K562 (cell line): ENCODE measurements around the gene SCRG1.

Source experiments
- CTBP1 ChIP-seq: fragments of 450-650 bp; IDR thresholded peaks from 2 replicates; pipeline ENCODE4 v1.6.1; 2016; ENCODE audit warnings: borderline replicate concordance
- HINFP ChIP-seq: fragments of 450-650 bp; conservative IDR thresholded peaks from 2 replicates; pipeline ENCODE4 v1.6.1; 2016; ENCODE audit warnings: missing genetic modification characterization, low read depth, mild to moderate bottlenecking, control low read depth, missing compliant biosample characterization
- HNRNPLL ChIP-seq: fragments of 200-400 bp; formaldehyde crosslinking; IDR thresholded peaks from 2 replicates; pipeline ENCODE4 v1.6.1; 2017; ENCODE audit warnings: low read length, low read depth, mild to moderate bottlenecking; ENCODE audit not compliant: poor library complexity, severe bottlenecking
- MBD2 ChIP-seq: sonication (generic); IDR thresholded peaks from 2 replicates; pipeline ENCODE4 v1.6.1; 2016; ENCODE audit warnings: low read depth, borderline replicate concordance
- NFIC ChIP-seq: fragments of 450-650 bp; IDR thresholded peaks from 2 replicates; pipeline ENCODE4 v1.6.1; 2017; ENCODE audit warnings: mild to moderate bottlenecking, inconsistent platforms
- NR4A1 ChIP-seq, 2 experiments: fragments of 250-450 bp in 1 of 2; fragments of 450-650 bp in 1 of 2; sonication (Bioruptor Pico) in 1 of 2; IDR thresholded peaks; 2 replicates each; pipeline versions ENCODE4 v1.4.0 to v1.6.1; 2016 to 2020; ENCODE audit warnings: mild to moderate bottlenecking in 2 of 2, missing compliant biosample characterization in 1 of 2, missing genetic modification characterization in 1 of 2, moderate library complexity in 1 of 2
- OTX1 ChIP-seq: fragments of 450-650 bp; formaldehyde crosslinking; IDR thresholded peaks from 2 replicates; pipeline ENCODE4 v1.4.0; 2022; ENCODE audit warnings: mild to moderate bottlenecking
- POLR2AphosphoS5 ChIP-seq: IDR thresholded peaks from 2 replicates; pipeline ENCODE4 v1.6.1; 2011; ENCODE audit warnings: mild to moderate bottlenecking, low read depth, low read length, moderate library complexity; ENCODE audit not compliant: control insufficient read depth, insufficient read depth
- POLR3A ChIP-seq: IDR thresholded peaks from 2 replicates; pipeline ENCODE4 v1.6.1; 2011; ENCODE audit warnings: borderline replicate concordance, mild to moderate bottlenecking, moderate library complexity; ENCODE audit not compliant: insufficient read length, insufficient read depth; ENCODE audit errors: extremely low read depth
- RFX1 ChIP-seq: fragments of 450-650 bp; IDR thresholded peaks from 2 replicates; pipeline ENCODE4 v1.6.1; 2016; ENCODE audit warnings: mild to moderate bottlenecking, moderate library complexity
- STAG1 ChIP-seq: sonication (generic); formaldehyde crosslinking; IDR thresholded peaks from 2 replicates; pipeline ENCODE4 v1.5.0; 2020; ENCODE audit warnings: missing genetic modification reagents, borderline replicate concordance
- TF ChIP-seq, protein P1 (sequence below), 2 experiments: fragments of 450-650 bp in 1 of 2; sonication (generic) in 1 of 2; formaldehyde crosslinking; conservative IDR thresholded peaks; 2 replicates each; pipeline versions ENCODE4 v1.4.0 to v1.8.1; 2020 to 2022; ENCODE audit warnings: mild to moderate bottlenecking in 1 of 2, missing genetic modification reagents in 1 of 2
- TF ChIP-seq, protein P2 (sequence below), 3 experiments: IDR thresholded peaks in 2 of 3; conservative IDR thresholded peaks in 1 of 3; 2 replicates each; pipeline ENCODE4 v1.5.1; 2011 to 2012; ENCODE audit warnings: low read length in 3 of 3, mild to moderate bottlenecking in 3 of 3, control low read depth in 2 of 3, improper control_type of control experiment in 1 of 3, inconsistent platforms in 1 of 3, low read depth in 1 of 3, mixed read lengths in 1 of 3, moderate library complexity in 1 of 3; ENCODE audit not compliant: insufficient read depth in 2 of 3
- TF ChIP-seq, protein P3 (sequence below): fragments of 250-450 bp; sonication (Bioruptor Pico); IDR thresholded peaks from 2 replicates; pipeline ENCODE4 v1.5.0; 2020; ENCODE audit warnings: mild to moderate bottlenecking, borderline replicate concordance

- TF ChIP-seq MBD2 = no peak
- TF ChIP-seq POLR3A = no peak
- TF ChIP-seq POLR2AphosphoS5 = no peak
- TF ChIP-seq HINFP (tag) = no peak
- TF ChIP-seq, protein P1, sequence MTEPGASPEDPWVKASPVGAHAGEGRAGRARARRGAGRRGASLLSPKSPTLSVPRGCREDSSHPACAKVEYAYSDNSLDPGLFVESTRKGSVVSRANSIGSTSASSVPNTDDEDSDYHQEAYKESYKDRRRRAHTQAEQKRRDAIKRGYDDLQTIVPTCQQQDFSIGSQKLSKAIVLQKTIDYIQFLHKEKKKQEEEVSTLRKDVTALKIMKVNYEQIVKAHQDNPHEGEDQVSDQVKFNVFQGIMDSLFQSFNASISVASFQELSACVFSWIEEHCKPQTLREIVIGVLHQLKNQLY (CRISPR knock-in tag; conservative IDR thresholded peaks at IDR 0.05) = no peak
- TF ChIP-seq OTX1 = no peak
- TF ChIP-seq, protein P2, sequence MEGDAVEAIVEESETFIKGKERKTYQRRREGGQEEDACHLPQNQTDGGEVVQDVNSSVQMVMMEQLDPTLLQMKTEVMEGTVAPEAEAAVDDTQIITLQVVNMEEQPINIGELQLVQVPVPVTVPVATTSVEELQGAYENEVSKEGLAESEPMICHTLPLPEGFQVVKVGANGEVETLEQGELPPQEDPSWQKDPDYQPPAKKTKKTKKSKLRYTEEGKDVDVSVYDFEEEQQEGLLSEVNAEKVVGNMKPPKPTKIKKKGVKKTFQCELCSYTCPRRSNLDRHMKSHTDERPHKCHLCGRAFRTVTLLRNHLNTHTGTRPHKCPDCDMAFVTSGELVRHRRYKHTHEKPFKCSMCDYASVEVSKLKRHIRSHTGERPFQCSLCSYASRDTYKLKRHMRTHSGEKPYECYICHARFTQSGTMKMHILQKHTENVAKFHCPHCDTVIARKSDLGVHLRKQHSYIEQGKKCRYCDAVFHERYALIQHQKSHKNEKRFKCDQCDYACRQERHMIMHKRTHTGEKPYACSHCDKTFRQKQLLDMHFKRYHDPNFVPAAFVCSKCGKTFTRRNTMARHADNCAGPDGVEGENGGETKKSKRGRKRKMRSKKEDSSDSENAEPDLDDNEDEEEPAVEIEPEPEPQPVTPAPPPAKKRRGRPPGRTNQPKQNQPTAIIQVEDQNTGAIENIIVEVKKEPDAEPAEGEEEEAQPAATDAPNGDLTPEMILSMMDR (IDR thresholded peaks at IDR 0.05 in 2 of 3, conservative IDR thresholded peaks at IDR 0.05 in 1 of 3; ENCODE audit: insufficient read depth in 2 of 3, low read depth in 1 of 3, low read length in 3 of 3) = no peak
- no peak for TF ChIP-seq STAG1 (CRISPR knock-in tag)
- TF ChIP-seq HNRNPLL = no peak
- TF ChIP-seq NFIC = no peak
- TF ChIP-seq, protein P3, sequence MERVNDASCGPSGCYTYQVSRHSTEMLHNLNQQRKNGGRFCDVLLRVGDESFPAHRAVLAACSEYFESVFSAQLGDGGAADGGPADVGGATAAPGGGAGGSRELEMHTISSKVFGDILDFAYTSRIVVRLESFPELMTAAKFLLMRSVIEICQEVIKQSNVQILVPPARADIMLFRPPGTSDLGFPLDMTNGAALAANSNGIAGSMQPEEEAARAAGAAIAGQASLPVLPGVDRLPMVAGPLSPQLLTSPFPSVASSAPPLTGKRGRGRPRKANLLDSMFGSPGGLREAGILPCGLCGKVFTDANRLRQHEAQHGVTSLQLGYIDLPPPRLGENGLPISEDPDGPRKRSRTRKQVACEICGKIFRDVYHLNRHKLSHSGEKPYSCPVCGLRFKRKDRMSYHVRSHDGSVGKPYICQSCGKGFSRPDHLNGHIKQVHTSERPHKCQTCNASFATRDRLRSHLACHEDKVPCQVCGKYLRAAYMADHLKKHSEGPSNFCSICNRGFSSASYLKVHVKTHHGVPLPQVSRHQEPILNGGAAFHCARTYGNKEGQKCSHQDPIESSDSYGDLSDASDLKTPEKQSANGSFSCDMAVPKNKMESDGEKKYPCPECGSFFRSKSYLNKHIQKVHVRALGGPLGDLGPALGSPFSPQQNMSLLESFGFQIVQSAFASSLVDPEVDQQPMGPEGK (CRISPR knock-in tag) = no peak
- no peak for TF ChIP-seq RFX1
- TF ChIP-seq CTBP1 = no peak
- TF ChIP-seq NR4A1 (CRISPR knock-in tag; IDR thresholded peaks at IDR 0.05) = no peak
- no peak for TF ChIP-seq NR4A1 (tag; IDR thresholded peaks at IDR 0.05)
These were observed 15.5 kb upstream of the SCRG1 start for GRCh38 chr4:173414456-173414855.
